Activated naive CD8-positive, alpha-beta T cell treated with anti-CD3 and anti-CD28 coated beads, Interleukin-2, amount 10 ng/mL, durations not matched to agents 7 days and 5 days (primary cell): Measurements from ENCODE around the gene CHSY1. TPM values are rescaled to one million over a fixed set of nuclear protein-coding genes. Genes with fewer than 3 reads are reported as not detected.

Source experiments
- ATAC-seq: fragments of 150-1000 bp; cut with Tn5 transposase; one replicate; pipeline ENCODE4 v1.10.0; 2021; ENCODE audit warnings: low read depth, moderate library complexity
- POLR2A ChIA-PET: fragments of 350-600 bp; sonication (Branson Sonifier 250); formaldehyde crosslinking; loops from one replicate; lab custom pipeline; 2021; ENCODE audit warnings: antibody characterized with exemption; lab: Charles Lee
- DNase-seq: peaks from one replicate; pipeline ENCODE4 v3.0.0; 2021
- H3K27ac Mint-ChIP-seq: one replicate; pipeline ENCODE4 v1.8.0; 2022; ENCODE audit warnings: mild to moderate bottlenecking, mixed read lengths
- H3K27me3 Mint-ChIP-seq: one replicate; pipeline ENCODE4 v1.8.0; 2022; ENCODE audit warnings: mild to moderate bottlenecking, moderate library complexity, mixed read lengths
- H3K36me3 Mint-ChIP-seq: one replicate; pipeline ENCODE4 v1.8.0; 2021; ENCODE audit warnings: mild to moderate bottlenecking, mixed read lengths
- H3K4me1 Mint-ChIP-seq: one replicate; pipeline ENCODE4 v1.8.0; 2021; ENCODE audit warnings: mixed read lengths
- H3K4me3 Mint-ChIP-seq: one replicate; pipeline ENCODE4 v1.8.0; 2022; ENCODE audit warnings: mild to moderate bottlenecking, moderate library complexity, mixed read lengths
- H3K9me3 Mint-ChIP-seq: one replicate; pipeline ENCODE4 v1.8.0; 2021; ENCODE audit warnings: mixed read lengths
- total RNA-seq, 2 experiments: library from RNA; stranded (reverse); gene quantifications; one replicate each; pipeline ENCODE4 v1.2.3, GENCODE V29; 2021

Gene CHSY1
- total RNA-seq, 2 experiments from 2014 or later = 37.0 to 37.8 TPM

DNA sequence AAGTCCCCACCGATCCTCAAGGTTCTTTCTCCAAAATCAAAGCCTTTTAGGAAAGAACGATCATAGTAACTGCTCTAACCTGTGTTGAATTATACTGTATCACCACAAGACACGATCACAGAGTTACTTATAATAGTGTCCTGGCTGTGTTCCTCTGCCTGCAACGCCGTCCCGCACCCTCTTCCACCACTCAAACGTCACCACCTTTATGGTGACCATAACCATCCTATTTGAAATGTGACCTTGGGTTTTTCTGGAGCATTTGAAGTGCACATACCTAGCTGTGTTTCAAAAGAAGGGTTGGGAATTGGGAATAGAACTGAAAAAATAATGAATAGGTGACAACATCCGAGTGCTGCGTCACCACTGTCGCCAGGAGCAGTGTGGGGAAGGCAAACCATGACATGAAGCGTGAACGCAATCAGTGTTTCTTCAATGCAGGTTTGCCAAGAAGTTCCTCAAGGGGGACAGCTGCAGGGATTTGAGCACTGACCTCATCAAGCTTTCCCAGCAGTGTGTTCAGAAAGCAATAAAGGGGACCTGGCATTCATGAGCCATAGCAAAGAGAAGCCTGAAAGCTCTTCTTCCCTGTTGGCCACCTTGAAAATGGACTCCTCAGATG is 26.2 kb upstream of the CHSY1 start:
- peak overlapping the region; percentile 87 for H3K4me3 Mint-ChIP-seq
- POLR2A ChIA-PET = interaction anchor here (1.0 kb wide), 1 partner anchor 17 kb away, joined by 3 read pairs; no protein-coding TSS in a partner anchor
- H3K27ac Mint-ChIP-seq = no peak overlapping the region
- H3K4me1 Mint-ChIP-seq = peaks cover 20% of the 10 kb centered on the region
- ATAC-seq = no peak
- DNase-seq = no peak
- H3K27me3 Mint-ChIP-seq = no peaks in the 10 kb centered on the region
- H3K9me3 Mint-ChIP-seq = no peaks in the 10 kb centered on the region
- peaks cover 19% of the 10 kb centered on the region for H3K36me3 Mint-ChIP-seq

DNA sequence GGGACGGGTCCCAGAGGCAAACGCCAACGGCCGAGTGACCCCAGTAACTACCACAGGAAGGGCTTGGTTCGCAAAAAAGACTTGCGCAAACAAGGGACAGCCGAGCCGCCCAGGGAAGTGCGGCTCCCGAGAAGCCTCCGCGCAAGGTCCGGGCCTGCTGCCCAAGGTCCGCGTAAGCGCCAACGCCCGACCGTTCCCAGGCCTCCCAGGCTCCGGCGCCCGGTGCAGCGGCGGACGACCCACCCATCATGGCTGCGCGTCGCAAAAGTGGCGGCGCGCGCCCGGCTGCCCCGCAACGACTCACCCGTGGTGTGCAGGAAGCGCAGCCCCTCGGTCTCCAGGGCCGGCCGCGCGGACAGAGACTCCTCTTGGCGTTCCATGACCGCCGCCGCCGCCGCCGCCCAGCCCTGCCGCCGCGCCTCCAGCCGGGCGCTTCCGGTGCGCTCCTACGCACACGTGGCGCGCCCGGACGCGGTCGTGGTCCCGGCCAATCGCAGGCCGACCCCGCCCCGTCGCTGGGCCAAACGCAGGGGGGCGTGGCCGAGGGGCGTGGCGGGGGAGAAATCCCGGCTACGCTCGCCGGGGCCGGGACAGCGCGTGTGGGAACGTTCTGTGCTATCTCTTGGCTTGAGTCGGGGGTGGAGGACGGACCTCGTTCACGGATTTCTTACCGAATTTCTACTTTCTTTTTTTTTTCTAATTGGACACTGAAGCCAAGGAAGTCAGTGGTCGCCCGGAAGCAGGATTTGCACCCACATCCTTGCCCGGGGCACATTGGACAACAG is 25.4 kb upstream of the CHSY1 start, which contains the start of gene SELENOS:
Gene SELENOS (minus strand): TSS at position 448 of the 785 bp plus-strand sequence. CDS start 68 bp downstream, at position 380.
- no peaks in the 10 kb centered on the region for H3K27me3 Mint-ChIP-seq
- POLR2A ChIA-PET = interaction anchor here (1.2 kb wide), 1 partner anchor 10 kb away, joined by 3 read pairs; no protein-coding TSS in a partner anchor
- H3K27ac Mint-ChIP-seq = peak within 1 kb of the TSS; percentile 85
- H3K4me1 Mint-ChIP-seq = peaks cover 20% of the 10 kb centered on the region
- H3K4me3 Mint-ChIP-seq = peak within 1 kb of the TSS; percentile 94
- DNase-seq (peak; percentile 98), ATAC-seq (peak; percentile 95)
- peaks cover 18% of the 10 kb centered on the region for H3K36me3 Mint-ChIP-seq
- no peaks in the 10 kb centered on the region for H3K9me3 Mint-ChIP-seq

DNA sequence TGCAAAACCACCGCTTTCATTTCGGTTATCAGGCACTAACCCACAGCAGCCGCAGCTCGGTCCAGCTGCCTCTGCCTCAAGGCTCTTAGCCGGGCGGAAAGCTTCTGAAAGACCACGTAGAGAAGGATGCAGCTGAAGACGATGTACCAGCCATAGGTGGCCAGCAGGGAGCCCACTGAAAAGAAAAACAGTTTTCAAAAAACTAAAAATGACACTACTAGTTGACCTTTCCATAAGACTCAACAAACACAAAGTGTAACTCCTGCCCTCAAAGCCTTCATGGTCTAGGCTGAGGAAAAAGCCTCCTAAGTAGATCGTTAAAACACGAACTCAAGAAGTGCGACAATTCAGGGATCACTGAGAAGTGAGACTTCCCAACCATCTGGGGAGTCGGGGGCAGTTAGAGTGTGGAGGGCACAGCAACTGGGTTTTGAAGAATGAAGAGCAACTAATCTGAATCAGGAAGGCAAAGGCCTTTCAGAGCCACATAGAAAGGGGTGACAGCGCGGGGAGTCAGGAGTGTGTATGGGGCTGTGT is 24.7 kb upstream of the CHSY1 start:
- Mint-ChIP-seq H3K9me3 (no peaks in the 10 kb centered on the region), H3K27me3 (no peaks in the 10 kb centered on the region), H3K27ac (peak overlapping the region; percentile 85), H3K36me3 (peaks cover 18% of the 10 kb centered on the region), H3K4me1 (peaks cover 20% of the 10 kb centered on the region), H3K4me3 (peak overlapping the region; percentile 94)
- POLR2A ChIA-PET = interaction anchor here (1.2 kb wide), 1 partner anchor 9 kb away, joined by 3 read pairs; no protein-coding TSS in a partner anchor
- DNase-seq (no peak), ATAC-seq (peak; percentile 26)

DNA sequence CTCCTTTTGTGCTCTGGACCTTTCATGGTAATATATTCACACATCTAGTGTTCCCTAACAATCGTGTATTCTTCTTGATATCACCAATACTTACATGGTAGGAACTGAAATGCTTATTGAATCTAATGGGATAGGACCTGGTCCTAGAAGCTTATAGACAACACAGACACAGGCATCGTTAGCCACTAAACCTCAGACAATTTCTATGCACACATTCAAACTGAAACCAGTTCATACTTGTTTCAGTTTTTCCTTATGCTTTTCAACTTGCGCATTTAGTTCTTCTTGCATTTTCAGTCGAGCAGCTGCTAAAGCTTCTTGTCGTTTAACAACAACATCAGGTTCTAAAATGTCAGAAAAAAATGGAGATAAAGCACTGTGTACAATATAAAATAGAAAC is 23.2 kb upstream of the CHSY1 start:
- Mint-ChIP-seq H3K9me3 (no peaks in the 10 kb centered on the region), H3K4me1 (peaks cover 20% of the 10 kb centered on the region), H3K4me3 (no peak overlapping the region), H3K36me3 (peaks cover 22% of the 10 kb centered on the region), H3K27me3 (no peaks in the 10 kb centered on the region), H3K27ac (peak overlapping the region; percentile 10)
- ATAC-seq = no peak
- POLR2A ChIA-PET = interaction anchor here (0.6 to 1.7 kb wide), 2 partner anchors 16 to 20 kb away, joined by 3 to 5 read pairs; partner anchors contain the start of gene SNRPA1
- no peak for DNase-seq

DNA sequence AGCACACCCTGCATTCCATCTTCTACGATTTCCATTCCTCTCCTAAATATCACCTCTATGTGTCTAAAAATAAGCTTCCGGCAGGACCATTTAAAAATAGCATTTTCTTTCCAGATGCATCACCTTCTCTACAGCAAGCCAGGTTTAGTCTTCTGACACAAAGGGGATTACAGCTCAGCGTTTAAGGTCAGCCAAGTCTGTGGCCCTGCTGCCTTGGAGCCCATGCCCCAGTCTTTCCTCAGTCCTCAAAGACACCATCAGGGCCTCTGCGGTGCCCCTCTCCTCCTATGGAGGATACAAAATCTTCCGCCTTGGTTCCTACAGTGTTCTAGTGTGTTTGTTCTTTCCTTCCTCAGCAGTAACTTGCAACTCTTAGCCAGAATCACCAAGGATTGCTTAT is 21.7 kb upstream of the CHSY1 start:
- H3K4me1 Mint-ChIP-seq = peaks cover 21% of the 10 kb centered on the region
- no peaks in the 10 kb centered on the region for H3K27me3 Mint-ChIP-seq
- peaks cover 22% of the 10 kb centered on the region for H3K36me3 Mint-ChIP-seq
- no peaks in the 10 kb centered on the region for H3K9me3 Mint-ChIP-seq
- H3K27ac Mint-ChIP-seq = peak overlapping the region; percentile 6
- ATAC-seq (no peak), DNase-seq (no peak)
- no peak overlapping the region for H3K4me3 Mint-ChIP-seq
- POLR2A ChIA-PET = no interaction called here

DNA sequence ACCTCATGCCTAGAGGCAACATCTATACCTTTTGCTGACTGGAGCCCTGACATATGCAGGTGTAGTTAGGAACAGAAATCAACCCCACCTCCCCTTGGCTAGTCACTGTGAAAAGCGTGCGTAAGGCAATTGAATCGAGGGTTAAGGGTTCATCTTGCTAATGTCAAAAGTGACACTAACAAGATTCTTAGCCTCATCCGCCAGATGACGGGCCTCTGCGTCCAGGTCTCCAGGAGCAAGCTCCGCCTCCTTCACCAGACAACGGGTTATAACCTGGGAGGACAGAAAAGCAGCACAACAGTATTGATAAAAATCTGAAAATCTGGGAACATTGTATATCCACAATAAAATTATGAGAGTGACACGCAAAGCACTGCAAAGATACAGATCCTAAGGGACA is 20.7 kb upstream of the CHSY1 start:
- no peaks in the 10 kb centered on the region for H3K9me3 Mint-ChIP-seq
- ATAC-seq = no peak
- POLR2A ChIA-PET = interaction anchor here (0.6 kb wide), 1 partner anchor 24 kb away, joined by 3 read pairs; no protein-coding TSS in a partner anchor
- H3K4me3 Mint-ChIP-seq = no peak overlapping the region
- H3K36me3 Mint-ChIP-seq = peaks cover 22% of the 10 kb centered on the region
- H3K27me3 Mint-ChIP-seq = no peaks in the 10 kb centered on the region
- DNase-seq = no peak
- H3K4me1 Mint-ChIP-seq = peaks cover 20% of the 10 kb centered on the region
- no peak overlapping the region for H3K27ac Mint-ChIP-seq

DNA sequence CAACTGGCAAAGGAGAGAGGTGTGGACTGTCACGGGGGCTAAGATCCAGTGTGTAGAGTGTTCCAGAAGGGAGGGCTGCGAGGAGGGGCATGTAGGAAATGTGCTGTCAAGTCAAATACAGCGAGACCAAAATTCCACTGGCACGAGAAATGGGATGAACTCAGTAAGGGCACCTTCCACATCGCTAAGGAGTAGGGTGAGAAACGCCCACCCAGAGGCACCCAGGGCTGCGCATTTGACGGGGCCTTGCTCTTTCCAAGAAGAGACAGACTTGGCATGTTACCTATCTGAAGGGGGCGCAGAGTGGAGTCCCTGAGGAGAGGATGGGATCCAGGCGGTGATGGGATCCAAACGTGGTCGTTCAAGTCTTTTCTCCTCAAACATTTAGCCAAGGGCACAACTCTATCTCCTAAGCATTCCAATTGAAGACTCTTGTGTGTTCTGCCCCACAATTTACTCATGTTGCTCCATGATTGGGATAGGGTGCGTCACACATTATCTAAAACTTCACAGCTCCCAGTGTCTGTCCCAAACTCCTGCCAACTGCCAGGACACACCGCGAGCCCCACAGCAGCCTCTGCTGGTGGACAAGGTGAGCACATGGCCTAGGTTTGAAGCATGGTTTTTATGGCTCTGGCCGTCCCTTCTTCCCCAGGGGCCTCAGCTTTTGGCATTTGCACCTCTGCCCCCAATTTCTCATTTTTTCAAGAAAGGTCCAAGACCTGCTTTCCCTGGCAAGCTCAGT is 17.8 kb upstream of the CHSY1 start:
- POLR2A ChIA-PET = no interaction called here
- no peaks in the 10 kb centered on the region for H3K9me3 Mint-ChIP-seq
- peaks cover 17% of the 10 kb centered on the region for H3K36me3 Mint-ChIP-seq
- H3K4me1 Mint-ChIP-seq = peaks cover 1% of the 10 kb centered on the region
- no peak overlapping the region for H3K27ac Mint-ChIP-seq
- no peaks in the 10 kb centered on the region for H3K27me3 Mint-ChIP-seq
- no peak for DNase-seq
- ATAC-seq = no peak
- no peak overlapping the region for H3K4me3 Mint-ChIP-seq

DNA sequence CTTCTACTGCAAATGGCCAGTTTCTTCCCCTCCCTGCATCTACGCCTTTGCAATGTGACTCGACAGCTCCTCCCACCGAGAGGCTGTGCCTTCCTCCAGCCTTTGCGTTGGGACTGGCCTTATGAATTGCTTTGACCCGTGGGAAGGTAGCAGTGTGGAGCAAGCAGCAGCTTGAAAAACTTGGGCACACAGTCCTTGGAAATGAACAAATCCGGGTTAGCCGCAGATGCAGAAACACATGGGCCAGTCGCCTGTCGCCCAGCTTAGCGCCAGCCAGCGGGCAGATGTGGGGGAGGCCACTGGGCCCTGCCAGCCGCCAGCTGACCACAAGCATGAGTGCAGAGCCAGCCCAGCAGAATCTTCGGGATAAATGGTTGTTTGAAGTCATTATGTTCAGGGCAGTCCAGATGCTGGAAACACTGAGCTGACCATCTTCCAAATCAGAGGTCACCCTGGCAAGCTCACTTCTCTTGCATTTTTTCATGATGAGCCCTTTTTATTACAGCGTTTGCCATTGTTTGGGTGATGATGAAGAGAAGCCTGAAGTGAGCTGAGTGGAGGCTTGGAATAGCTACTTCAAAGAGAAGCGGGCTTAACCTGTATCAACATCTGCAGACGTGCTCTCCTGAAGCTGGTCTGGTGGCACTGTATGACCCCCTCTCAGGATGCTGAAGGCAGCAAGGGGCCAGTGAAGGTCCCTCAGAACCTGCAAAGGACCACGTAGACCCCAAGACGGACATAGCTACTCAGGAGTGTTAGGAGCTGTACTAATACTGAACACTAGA is 15.7 kb upstream of the CHSY1 start:
- no peak for ATAC-seq
- Mint-ChIP-seq H3K9me3 (no peaks in the 10 kb centered on the region), H3K27me3 (no peaks in the 10 kb centered on the region), H3K27ac (no peak overlapping the region), H3K36me3 (peaks cover 11% of the 10 kb centered on the region), H3K4me1 (peaks cover 6% of the 10 kb centered on the region), H3K4me3 (no peak overlapping the region)
- DNase-seq = no peak
- POLR2A ChIA-PET = interaction anchor here (0.9 kb wide), 1 partner anchor 9 kb away, joined by 3 read pairs; no protein-coding TSS in a partner anchor

DNA sequence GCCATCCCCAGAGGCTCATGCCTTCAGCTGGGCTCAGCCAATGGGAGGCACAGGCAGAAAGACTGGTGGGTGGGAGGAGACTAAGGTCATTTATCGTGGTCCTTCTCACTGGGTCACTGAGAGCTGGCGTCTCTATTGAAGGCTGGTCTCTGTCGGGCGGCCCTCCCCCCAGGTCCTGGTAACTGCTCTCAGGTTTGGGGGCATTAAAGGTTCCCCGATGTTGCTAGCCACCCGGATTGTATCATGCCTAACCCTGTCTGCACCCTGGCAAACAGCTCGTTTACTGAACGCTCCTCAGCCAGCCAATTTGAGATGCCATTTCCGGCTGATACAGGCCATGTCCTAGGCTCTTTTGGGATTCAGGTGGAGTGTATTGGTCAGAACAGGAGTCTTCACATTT is 14.9 kb upstream of the CHSY1 start:
- Mint-ChIP-seq H3K36me3 (peaks cover 10% of the 10 kb centered on the region), H3K4me1 (peaks cover 6% of the 10 kb centered on the region), H3K4me3 (no peak overlapping the region), H3K27ac (no peak overlapping the region), H3K27me3 (peaks cover 3% of the 10 kb centered on the region), H3K9me3 (no peaks in the 10 kb centered on the region)
- DNase-seq (no peak), ATAC-seq (no peak)
- POLR2A ChIA-PET = no interaction called here

DNA sequence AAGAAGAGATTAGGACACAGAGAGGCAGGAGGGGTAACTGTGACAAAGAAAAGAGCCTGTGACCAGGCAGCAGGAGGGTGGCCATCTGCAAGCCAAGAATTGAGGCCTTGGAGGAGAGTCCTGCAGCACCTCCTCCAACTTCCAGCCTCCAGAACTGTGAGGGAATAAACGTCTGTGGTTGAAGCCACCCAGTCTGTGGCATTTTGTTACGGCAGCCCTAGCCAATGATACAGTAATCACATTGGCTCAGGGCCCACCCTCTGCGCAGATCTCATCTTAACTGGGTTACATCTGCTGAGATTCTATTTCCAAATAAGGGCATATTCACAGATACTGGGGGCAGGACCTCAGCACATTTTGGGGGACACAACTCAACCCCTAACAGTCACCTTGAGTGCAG is 14.2 kb upstream of the CHSY1 start:
- POLR2A ChIA-PET = no interaction called here
- DNase-seq (no peak), ATAC-seq (no peak)
- no peak overlapping the region for H3K27ac Mint-ChIP-seq
- peaks cover 3% of the 10 kb centered on the region for H3K27me3 Mint-ChIP-seq
- H3K4me1 Mint-ChIP-seq = peaks cover 6% of the 10 kb centered on the region
- no peak overlapping the region for H3K4me3 Mint-ChIP-seq
- H3K9me3 Mint-ChIP-seq = no peaks in the 10 kb centered on the region
- H3K36me3 Mint-ChIP-seq = peaks cover 3% of the 10 kb centered on the region

DNA sequence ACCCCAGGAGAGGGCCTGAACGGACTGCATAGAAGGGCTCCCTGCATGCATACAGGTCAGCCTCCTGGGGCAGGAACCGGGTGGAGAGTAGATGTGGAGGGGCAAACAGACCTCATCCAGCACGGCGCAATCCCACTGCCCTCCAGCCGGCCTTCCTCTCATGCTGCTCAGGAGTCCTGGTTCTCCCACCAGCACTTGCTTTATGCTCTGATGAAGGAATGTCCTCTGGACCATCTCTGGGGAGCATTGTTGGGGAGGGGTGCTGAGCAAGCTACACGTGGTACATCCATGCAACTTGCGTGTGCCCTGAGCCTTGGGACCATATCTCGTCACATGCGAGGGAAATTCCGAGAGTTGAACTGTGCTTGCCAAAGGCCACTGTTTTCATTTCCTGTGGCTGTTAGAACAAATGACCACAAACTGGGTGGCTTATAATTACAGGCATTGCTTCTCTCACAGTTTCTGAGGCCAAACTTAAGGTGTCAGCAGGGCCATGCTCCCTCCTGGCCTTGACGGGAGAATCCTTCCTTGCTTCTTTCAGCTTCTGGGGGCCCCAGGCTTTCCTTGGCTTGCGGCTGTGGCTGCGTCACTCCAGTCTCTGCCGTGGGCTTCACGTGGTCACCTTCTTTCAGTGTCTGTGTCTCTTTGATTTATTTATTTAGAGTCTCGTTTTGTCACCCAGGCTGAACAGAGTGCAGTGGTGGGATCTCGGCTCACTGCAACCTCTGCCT is 13.2 kb upstream of the CHSY1 start:
- POLR2A ChIA-PET = no interaction called here
- DNase-seq = no peak
- Mint-ChIP-seq H3K4me1 (peaks cover 6% of the 10 kb centered on the region), H3K27me3 (peaks cover 3% of the 10 kb centered on the region), H3K27ac (no peak overlapping the region), H3K9me3 (no peaks in the 10 kb centered on the region), H3K36me3 (peaks cover 2% of the 10 kb centered on the region), H3K4me3 (no peak overlapping the region)
- no peak for ATAC-seq

DNA sequence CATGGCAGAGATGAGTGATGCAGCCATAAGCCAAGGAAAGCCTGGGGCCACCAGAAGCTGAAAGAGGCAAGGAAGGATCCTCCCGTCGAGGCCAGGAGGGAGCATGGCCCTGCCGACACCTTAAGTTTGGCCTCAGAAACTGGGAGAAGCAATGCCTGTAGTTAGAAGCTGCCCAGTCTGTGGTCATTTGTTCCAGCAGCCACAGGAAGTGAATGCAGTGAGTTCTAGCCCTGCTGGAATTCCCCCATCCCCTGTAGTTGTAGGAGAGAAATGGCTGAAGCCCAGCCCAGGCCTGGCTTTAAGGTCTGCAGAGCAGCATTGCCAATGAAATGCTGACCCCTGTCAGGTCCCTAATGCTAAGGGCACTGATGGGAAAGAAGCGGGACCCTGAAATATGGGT is 12.2 kb upstream of the CHSY1 start:
- Mint-ChIP-seq H3K27me3 (peaks cover 10% of the 10 kb centered on the region), H3K27ac (no peak overlapping the region), H3K36me3 (no peaks in the 10 kb centered on the region), H3K9me3 (no peaks in the 10 kb centered on the region), H3K4me3 (no peak overlapping the region), H3K4me1 (peaks cover 6% of the 10 kb centered on the region)
- ATAC-seq (no peak), DNase-seq (no peak)
- POLR2A ChIA-PET = no interaction called here
